Cardiac muscle cell (in vitro differentiated cells and primary cell): ENCODE data around the gene SPCS2. TPM values are rescaled to one million over a fixed set of nuclear protein-coding genes. Genes with fewer than 3 reads are reported as not detected.

Source experiments
- DNase-seq, 2 donors: peaks; one replicate each; pipeline versions ENCODE4 v3.0.0 to v3.0.0-alpha.2; 2010 to 2017; ENCODE audit warnings: low read depth in 1 of 2, low spot score in 1 of 2
- H3K27ac ChIP-seq: fragments of 200-600 bp; sonication (generic); 2 replicates; pipeline ENCODE4 v1.5.1; 2016
- H3K27me3 ChIP-seq: fragments of 200-600 bp; sonication (generic); 2 replicates; pipeline ENCODE4 v1.6.0; 2016; ENCODE audit warnings: control low read depth
- H3K36me3 ChIP-seq: fragments of 200-600 bp; sonication (generic); 2 replicates; pipeline ENCODE4 v1.5.1; 2016; ENCODE audit warnings: control low read depth
- H3K4me1 ChIP-seq: fragments of 200-600 bp; sonication (generic); 2 replicates; pipeline ENCODE4 v1.8.1; 2017; ENCODE audit warnings: low read depth, mild to moderate bottlenecking, mixed run types
- H3K4me3 ChIP-seq: fragments of 200-600 bp; sonication (generic); 2 replicates; pipeline ENCODE4 v1.5.1; 2016; ENCODE audit warnings: mild to moderate bottlenecking
- H3K9me3 ChIP-seq: fragments of 200-600 bp; sonication (generic); 2 replicates; pipeline ENCODE4 v1.5.1; 2017; ENCODE audit warnings: low read depth, mild to moderate bottlenecking, control low read depth
- polyA plus RNA-seq: library from polyadenylated mRNA; unstranded; fragments of >200 nt; fragmentation: Nextera tagmentation; extraction: Ambion mirVana; gene quantifications from 2 replicates; pipeline ENCODE4 v1.2.1, GENCODE V29; 2016
- total RNA-seq: library from RNA; depleted of rRNA; stranded (reverse); fragments of >200 nt; gene quantifications from 2 replicates; pipeline ENCODE4 v1.2.3, GENCODE V29; 2016
- TF ChIP-seq, protein P1 (sequence below): IDR thresholded peaks from 2 replicates; pipeline ENCODE4 v1.5.1; 2012; ENCODE audit warnings: low read depth, mild to moderate bottlenecking, low read length

SPCS2 gene
- total and polyA plus RNA-seq, 2 experiments from 2014 or later, result 48.5 to 430 TPM

DNA sequence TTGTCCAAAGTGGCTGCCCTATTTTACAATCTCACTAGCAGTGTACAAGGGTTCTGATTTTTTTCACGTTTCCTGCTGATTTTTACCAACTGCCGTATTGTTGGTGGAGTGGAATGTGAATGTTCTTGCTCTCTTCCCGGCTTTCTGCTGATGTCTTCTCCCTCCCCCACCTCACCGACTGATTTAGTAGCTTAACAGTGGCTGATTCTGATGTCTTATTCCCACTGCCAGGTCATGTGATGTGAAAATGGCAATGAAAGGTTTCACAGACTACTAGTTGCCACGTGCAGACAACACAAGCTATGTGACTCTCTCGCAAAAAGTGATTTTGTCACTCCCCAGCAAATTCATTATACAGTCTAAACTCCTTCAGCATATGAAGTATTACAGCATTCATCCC is 22.4 kb downstream of the SPCS2 start:
- DNase-seq, result peak in 1 of 2 donors; percentile 27
- H3K27ac ChIP-seq, result no peak overlapping the region
- H3K9me3 ChIP-seq, result no peaks in the 10 kb centered on the region
- H3K36me3 ChIP-seq, result peaks cover 18% of the 10 kb centered on the region
- H3K27me3 ChIP-seq, result no peaks in the 10 kb centered on the region
- H3K4me3 ChIP-seq, result no peak overlapping the region
- peaks cover 13% of the 10 kb centered on the region for H3K4me1 ChIP-seq
- TF ChIP-seq, protein P1, sequence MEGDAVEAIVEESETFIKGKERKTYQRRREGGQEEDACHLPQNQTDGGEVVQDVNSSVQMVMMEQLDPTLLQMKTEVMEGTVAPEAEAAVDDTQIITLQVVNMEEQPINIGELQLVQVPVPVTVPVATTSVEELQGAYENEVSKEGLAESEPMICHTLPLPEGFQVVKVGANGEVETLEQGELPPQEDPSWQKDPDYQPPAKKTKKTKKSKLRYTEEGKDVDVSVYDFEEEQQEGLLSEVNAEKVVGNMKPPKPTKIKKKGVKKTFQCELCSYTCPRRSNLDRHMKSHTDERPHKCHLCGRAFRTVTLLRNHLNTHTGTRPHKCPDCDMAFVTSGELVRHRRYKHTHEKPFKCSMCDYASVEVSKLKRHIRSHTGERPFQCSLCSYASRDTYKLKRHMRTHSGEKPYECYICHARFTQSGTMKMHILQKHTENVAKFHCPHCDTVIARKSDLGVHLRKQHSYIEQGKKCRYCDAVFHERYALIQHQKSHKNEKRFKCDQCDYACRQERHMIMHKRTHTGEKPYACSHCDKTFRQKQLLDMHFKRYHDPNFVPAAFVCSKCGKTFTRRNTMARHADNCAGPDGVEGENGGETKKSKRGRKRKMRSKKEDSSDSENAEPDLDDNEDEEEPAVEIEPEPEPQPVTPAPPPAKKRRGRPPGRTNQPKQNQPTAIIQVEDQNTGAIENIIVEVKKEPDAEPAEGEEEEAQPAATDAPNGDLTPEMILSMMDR, result no peak

DNA sequence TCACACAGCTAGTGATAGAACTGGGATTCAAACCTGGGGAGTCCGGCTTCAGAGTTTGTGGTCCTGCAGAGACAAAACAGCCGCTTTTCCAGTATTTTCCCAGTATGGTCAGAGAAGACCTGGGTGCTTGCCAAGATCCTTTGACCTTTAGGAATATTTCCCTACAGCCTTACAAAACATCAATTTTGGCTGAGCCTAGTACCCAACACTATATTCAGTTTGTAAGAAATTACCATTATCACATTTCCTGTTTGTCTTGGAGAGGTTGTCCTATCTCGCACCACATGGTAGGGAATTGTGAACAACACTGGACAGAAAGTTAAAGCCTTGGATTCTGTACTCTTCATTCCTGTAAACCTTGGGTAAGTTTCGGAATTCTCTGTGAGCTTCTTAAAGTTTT is 29.0 kb downstream of the SPCS2 start:
- Histone ChIP-seq H3K27ac (no peak overlapping the region), H3K9me3 (no peaks in the 10 kb centered on the region), H3K36me3 (peaks cover 13% of the 10 kb centered on the region), H3K4me1 (peaks cover 7% of the 10 kb centered on the region), H3K4me3 (no peak overlapping the region), H3K27me3 (no peaks in the 10 kb centered on the region)
- TF ChIP-seq, protein P1, result no peak
- peak in 1 of 2 donors; percentile 44 for DNase-seq

DNA sequence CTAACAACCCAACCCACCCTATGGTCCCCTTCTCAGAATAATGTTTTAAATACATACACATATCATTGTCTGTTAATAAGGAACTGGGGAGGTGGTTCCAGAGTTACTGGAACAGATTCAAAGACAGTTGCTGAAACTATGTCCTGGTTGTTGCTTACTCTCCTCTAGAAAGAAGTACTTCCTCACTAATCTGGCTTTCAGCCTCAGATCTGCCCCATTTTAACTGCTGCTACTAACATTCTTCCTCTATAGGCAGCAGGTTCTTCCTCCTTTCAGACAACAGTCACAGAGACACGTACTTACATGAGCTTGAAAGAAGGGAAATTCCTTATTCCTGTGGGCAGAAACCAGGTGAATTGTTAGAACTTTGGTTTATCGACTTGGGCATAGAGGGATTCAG is 31.6 kb downstream of the SPCS2 start:
- Histone ChIP-seq H3K9me3 (no peaks in the 10 kb centered on the region), H3K4me1 (peaks cover 13% of the 10 kb centered on the region), H3K27ac (no peak overlapping the region), H3K36me3 (peaks cover 13% of the 10 kb centered on the region), H3K4me3 (no peak overlapping the region), H3K27me3 (no peaks in the 10 kb centered on the region)
- no peak for DNase-seq
- TF ChIP-seq, protein P1, result no peak

DNA sequence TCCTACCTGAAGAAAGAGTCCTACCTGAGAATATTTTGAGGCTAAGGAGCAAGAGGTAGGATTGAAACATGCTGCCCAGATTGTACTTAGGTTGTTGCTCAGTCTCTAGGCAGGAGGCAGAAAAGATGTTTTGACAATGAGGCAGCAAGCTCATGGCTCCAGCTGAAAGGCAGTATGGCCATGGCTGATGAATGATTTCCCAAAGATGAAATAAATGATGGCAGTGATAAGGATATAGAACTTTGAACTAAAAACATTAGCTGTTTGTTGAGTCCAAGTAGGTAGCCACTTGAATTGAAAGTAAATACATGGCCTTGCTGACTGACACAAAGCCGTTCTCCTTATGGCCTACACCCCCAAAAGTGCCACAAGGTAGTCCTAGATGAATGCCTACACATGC is 32.8 kb downstream of the SPCS2 start:
- H3K4me1 ChIP-seq, result peaks cover 13% of the 10 kb centered on the region
- no peak overlapping the region for H3K4me3 ChIP-seq
- no peak overlapping the region for H3K27ac ChIP-seq
- DNase-seq, result no peak
- H3K9me3 ChIP-seq, result no peaks in the 10 kb centered on the region
- TF ChIP-seq, protein P1, result no peak
- H3K27me3 ChIP-seq, result no peaks in the 10 kb centered on the region
- H3K36me3 ChIP-seq, result peaks cover 13% of the 10 kb centered on the region

DNA sequence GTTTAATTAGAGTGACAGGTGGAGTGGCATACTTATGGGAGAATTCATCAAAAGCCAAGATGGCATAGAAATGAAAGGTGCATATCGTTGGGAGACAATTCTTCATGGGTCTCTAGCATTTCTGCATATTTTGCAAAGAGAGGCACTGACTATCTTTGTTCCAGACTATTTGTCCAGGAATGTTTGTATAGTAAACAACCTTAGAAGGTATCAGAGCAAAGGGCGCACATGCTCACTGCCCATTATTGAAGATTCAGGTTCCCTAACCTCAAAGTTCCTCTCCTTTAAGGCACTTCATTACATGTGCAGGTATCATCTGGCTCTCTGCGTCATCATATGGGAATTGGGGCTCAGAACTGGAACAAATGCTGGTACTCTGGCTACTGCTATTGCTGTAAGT is 35.0 kb downstream of the SPCS2 start:
- Histone ChIP-seq H3K4me1 (peaks cover 13% of the 10 kb centered on the region), H3K9me3 (no peaks in the 10 kb centered on the region), H3K36me3 (no peaks in the 10 kb centered on the region), H3K27me3 (no peaks in the 10 kb centered on the region), H3K4me3 (no peak overlapping the region), H3K27ac (no peak overlapping the region)
- DNase-seq, result no peak
- TF ChIP-seq, protein P1, result no peak

DNA sequence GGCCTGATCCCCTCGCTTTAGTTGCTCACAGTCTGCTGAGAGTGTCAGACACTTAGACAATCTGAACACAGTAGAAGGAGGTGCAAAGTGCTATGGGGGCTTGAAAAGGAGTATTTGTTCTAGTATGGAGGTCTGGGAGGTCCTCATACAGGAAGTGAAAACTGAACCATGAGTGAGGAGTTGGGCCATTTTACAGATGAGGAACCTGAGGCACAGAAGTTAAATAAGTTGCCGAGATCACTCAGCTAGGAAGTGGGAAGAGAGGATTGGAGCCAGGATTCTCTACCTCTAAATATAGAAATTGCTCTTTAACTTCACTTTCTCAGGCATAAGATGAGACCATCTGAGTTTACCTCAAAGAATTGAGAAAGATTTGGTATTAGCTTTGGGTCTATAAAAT is 35.7 kb downstream of the SPCS2 start:
- Histone ChIP-seq H3K9me3 (no peaks in the 10 kb centered on the region), H3K27ac (no peak overlapping the region), H3K27me3 (no peaks in the 10 kb centered on the region), H3K4me1 (peaks cover 18% of the 10 kb centered on the region), H3K4me3 (no peak overlapping the region), H3K36me3 (no peaks in the 10 kb centered on the region)
- TF ChIP-seq, protein P1, result no peak
- no peak for DNase-seq
